GM19452 (cell line): ENCODE results near the gene CHD9NB.
"Not testable (repeated sequence)": the region's sequence is repeated elsewhere in the genome, so short reads cannot be mapped to it uniquely, and the experiment has no call there.

Experiments used
- ATAC-seq: cut with Tn5 transposase; IDR thresholded peaks from one replicate; pipeline ENCODE4 v1.9.1; 2021; ENCODE audit not compliant: unreplicated experiment

The CHD9NB gene

GRCh38 chr16:53058441-53058840 lies 5.7 kb upstream of the CHD9NB start:
- ATAC-seq, result no peak

DNA sequence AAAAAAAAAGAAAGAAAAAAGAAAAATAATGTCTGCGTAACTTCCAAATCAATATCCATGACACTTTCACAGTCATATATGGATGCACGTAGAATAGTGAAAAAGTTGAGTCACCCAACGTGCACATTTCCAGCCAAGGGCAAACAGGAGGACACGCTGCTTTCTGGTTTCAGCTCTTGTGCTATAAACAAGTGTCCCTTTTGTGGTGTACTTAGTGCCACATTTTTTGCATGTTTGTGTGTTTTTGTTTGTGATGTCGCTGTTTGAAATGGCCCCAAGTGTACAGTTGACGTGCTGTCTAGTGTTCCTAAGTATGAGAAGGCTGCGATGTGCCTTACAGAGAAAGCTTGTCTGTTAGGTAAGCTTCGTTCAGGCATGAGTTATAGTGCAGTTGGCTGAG lies 5.0 kb upstream of the CHD9NB start:
- no peak for ATAC-seq

- ATAC-seq, result no peak
These were observed 3.7 kb upstream of the CHD9NB start for GRCh38 chr16:53056392-53056881.

DNA sequence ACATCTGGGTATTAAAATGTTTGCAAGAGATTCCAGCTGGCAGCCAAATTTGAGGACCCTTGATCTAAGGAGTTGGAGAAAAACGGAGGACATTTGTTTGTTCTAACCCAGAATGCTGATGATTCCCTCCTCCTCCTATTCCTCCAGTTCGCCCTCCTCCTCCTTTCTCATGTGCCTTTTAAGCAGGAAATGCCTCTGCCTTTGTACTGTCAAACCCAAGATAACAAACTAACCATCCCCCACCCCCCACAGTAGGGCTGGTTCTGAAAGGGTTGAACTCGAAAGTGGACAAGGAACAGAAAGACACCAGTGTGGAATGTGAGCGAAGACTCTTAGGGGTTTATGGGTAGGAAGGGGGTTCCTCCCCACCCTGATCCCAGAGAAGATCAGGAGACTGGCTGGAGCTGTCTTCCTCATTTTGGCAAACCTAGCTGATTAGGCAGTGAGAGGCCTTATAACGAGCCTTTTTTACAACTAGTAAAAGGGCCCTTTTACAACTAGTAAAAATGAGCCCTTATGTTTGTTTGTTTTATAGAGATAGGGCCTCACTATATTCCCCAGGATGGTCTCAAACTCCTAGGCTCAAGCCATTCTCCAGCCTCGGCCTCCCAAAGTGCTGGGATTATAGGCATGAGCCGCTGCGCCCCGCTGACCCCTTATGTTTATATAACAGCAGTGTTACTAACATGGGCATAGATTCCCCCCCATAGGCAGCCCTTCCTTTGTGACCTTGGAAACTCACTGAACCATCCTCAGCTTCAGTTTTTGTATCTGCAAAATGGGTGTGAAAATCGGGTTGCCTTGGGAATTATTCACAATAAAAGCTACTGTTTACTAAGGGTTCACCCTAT lies 3.1 kb upstream of the CHD9NB start:
- ATAC-seq, result no peak

GRCh38 chr16:53054670-53055485 lies 2.2 kb upstream of the CHD9NB start, which contains the start of gene CHD9:
TSS of gene CHD9 (plus strand) at chr16:53054991. CDS start at chr16:53156090, 101,099 bp downstream.
- peak; percentile 78 for ATAC-seq

GRCh38 chr16:53053967-53054669 lies 1.4 kb upstream of the CHD9NB start:
- ATAC-seq, result peak; percentile 42

GRCh38 chr16:53051255-53051654 lies 1.4 kb downstream of the CHD9NB start:
- not testable (repeated sequence) for ATAC-seq

- ATAC-seq, result no peak
These were observed 4.4 kb downstream of the CHD9NB start for GRCh38 chr16:53048139-53048915.

DNA sequence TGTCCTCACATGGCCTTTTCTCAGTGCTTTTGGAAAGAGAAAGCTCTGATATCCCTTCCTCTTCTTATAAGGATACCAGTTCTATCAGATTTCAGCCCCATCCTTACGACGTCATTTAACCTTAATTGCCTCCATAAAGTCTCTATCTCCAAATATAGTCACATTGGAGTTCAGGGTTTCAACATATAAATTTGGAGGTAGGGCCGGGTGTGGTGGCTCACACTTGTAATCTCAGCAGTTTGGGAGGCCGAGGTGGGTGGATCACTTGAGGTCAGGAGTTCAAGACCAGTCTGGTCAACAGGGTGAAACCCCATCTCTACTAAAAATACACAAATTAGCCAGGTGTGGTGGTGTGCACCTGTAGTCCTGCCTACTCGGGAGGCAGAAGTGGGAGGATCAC lies 5.2 kb downstream of the CHD9NB start:
- not testable (repeated sequence) for ATAC-seq

DNA sequence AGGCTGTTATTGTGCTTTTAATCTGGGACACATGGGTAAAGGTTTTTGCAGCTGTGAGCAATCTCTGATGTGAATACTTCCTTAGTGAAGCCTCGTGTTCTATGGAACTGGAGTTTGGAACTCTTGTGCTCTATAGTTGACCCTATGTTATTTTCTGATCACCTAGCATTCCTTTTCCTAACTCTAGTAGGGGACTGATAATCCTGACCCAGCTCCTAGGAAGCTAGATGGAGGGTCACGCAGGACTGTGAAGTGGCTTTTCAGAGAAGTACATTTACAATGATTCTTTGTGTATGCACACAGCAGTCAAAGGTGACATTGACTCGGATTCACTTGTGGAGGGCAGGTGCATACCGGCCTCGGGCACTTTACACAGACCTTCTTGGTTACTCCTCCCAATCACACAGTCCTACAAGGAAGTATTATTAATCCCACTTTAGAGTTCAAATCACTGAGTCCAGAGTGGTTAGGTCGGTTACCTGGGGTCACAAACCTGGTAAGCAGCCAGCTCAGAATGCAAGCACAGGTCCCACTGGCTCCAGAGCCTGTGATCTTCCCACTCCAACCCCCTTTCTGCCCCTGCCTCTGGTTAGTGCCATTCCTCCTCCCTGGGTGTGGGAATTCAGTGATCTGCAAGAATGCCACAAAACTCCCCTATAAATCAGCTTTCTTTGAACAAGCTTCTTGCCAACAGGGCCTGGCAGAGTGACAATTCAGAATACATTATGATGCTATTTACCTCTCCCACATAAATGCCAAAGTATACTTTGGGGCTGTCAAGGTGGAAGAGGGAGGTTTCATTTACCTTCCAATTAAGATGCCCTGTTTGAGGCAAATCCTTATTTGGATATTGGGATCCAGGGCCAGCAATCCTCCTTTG lies 7.1 kb downstream of the CHD9NB start:
- ATAC-seq, result no peak

GRCh38 chr16:53043986-53044601 lies 8.6 kb downstream of the CHD9NB start:
- no peak for ATAC-seq

DNA sequence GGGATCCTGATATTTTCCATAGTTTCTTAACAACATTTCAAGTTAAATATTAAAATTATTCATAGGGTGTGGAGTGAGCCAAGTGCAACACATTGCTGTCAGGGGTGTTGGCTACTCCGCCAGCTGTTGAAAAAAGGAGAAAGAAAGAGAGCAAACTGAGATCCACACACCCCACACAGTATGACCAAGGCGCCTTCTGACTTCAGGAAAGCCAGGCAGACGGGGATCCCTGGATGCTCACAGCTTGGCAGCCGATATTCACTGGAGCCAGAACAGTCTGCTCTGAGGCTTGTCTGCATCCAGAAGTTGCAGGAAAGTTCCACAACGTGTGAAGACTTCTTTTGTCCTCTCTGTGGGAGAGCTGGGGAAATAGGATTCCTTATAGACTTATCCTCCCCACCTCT lies 9.3 kb downstream of the CHD9NB start:
- ATAC-seq, result no peak

DNA sequence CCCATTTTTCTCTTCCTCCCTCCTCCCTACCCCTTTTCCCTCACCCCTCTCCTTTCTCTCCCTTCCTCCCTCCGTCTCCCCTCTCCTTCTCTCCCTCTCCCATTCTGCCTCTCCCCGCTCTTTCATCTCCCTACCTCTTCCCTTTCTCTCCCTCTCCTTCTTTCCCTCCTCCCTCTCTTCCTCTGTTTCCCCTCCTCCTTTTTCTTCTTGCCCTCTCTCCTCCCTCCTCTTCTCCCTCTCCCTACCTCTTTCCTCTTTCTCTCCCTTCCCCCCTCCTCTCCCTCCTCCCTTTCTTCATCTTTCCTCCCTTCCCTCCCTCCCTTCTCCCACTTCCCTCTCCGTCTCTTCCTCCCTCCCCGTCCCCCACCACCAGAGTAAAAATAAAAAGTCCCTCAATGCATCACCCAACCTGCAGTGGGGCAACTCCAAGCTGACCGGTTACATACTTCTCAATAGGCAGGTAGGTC lies 10.4 kb downstream of the CHD9NB start:
- ATAC-seq, result no peak

DNA sequence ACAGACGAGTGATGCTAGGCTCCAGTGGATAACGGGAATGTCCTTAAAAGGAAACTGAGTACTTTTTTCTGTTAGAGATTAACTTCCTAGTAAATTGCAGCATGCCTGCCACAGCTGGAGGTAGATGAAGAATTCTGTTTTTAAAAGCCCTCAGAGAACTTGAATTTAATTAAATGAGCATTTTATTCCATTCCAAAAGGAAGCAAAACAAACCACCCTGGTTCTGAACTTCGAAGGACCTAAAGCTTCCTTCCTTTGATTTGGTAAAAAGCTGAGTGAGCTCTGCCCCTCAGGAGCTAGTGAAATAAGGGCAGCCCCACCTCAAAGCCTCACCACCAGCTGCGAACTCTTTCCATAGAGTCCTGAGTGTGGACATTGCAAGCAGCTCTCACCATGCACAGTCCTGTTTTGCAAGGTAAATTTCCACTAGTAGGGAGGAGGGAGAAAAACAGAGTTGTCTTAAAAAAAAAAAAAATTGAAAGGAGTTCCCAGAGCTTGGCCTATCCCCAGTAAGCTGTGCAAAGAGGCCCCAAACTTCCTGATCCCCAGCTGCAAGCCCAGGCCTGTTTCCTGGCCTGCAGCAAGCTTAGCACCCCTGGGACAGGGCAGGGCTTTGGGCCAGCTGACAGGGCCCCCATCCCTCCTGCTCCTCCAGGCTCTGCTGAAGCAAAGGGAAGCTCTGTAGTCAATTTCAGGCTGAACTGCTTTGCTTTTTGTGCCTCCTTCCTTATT lies 11.2 kb downstream of the CHD9NB start:
- ATAC-seq, result peak; percentile 60

GRCh38 chr16:53040788-53041187 lies 11.9 kb downstream of the CHD9NB start:
- no peak for ATAC-seq

DNA sequence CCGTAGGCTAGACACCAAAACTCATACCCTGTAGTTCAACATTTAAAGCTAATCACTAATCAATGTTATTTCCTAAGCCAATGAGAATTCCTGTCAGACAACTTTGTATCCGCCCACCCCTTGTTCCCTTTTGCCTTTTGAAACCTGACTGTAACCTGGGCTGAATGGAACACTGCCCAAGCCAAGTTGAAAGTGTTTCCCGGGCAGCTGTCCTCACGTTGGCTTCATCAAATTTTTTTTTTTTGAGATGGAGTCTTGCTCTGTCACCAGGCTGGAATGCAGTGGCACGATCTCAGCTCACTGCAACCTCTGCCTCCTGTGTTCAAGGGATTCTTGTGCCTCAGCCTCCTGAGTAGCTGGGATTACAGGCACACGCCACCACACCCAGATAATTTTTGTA lies 16.0 kb downstream of the CHD9NB start:
- ATAC-seq, result not testable (repeated sequence)

DNA sequence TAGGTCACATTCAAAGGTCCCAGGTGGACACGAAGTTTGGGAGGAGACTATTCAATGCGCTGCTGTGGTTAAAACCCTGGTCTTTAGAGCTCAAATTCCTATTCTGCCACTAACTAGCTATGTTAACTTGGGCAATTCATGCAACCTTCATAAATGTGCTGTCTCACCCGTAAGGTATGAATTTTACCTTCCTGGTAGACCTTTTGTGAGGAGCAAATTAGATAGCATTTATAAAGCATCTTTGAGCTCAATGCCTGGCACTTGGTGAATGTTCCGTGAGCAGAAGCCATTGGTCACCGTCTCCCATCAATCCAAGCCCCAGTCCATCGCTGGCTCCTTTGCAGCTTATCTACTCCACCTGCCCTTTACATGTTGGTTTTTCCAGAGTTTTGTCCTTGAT lies 16.6 kb downstream of the CHD9NB start:
- ATAC-seq, result no peak
